ENCODE data around the gene AKAP6.

DNA sequence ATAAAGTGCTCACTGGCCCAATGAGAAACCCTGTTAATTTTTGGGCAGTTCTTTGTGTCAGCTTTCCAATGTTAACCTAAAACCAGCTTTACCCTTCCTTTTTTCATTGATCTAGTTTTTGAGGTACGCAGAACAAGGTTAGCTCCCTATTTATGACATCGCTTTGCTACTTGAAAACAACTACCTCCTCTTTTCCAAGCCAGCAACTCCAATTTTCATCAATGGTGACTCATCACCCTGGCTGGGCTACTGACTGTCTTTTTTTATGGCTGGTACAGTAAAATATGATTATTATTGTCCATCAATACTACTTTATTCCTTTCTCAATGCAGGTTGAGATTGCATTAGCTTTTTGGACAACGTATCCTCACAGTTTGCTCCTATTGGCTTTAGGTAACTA, 22.5 kb upstream of the AKAP6 start:
- TF ChIP-seq RAD21 (IDR thresholded peaks at IDR 0.05; ENCODE audit: low read depth) = no peak
- TF ChIP-seq EZH2 (IDR thresholded peaks at IDR 0.05) = no peak
- no peak for TF ChIP-seq POLR2A (IDR thresholded peaks at IDR 0.05; ENCODE audit: borderline replicate concordance, extremely low read depth, insufficient read depth, insufficient read length)
- TF ChIP-seq EZH2phosphoT487 (IDR thresholded peaks at IDR 0.05; ENCODE audit: borderline replicate concordance) = no peak
- TF ChIP-seq, protein P1, sequence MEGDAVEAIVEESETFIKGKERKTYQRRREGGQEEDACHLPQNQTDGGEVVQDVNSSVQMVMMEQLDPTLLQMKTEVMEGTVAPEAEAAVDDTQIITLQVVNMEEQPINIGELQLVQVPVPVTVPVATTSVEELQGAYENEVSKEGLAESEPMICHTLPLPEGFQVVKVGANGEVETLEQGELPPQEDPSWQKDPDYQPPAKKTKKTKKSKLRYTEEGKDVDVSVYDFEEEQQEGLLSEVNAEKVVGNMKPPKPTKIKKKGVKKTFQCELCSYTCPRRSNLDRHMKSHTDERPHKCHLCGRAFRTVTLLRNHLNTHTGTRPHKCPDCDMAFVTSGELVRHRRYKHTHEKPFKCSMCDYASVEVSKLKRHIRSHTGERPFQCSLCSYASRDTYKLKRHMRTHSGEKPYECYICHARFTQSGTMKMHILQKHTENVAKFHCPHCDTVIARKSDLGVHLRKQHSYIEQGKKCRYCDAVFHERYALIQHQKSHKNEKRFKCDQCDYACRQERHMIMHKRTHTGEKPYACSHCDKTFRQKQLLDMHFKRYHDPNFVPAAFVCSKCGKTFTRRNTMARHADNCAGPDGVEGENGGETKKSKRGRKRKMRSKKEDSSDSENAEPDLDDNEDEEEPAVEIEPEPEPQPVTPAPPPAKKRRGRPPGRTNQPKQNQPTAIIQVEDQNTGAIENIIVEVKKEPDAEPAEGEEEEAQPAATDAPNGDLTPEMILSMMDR (IDR thresholded peaks at IDR 0.05 in 2 of 3, conservative IDR thresholded peaks at IDR 0.05 in 1 of 3; ENCODE audit: borderline replicate concordance in 1 of 3, insufficient read depth in 1 of 3, low read depth in 2 of 3, low read length in 2 of 3) = no peak
- no peak for TF ChIP-seq REST (IDR thresholded peaks at IDR 0.05; ENCODE audit: low read depth)
- no peak for TF ChIP-seq SP1 (IDR thresholded peaks at IDR 0.05; ENCODE audit: low read depth)
- TF ChIP-seq, protein P2, sequence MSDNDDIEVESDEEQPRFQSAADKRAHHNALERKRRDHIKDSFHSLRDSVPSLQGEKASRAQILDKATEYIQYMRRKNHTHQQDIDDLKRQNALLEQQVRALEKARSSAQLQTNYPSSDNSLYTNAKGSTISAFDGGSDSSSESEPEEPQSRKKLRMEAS (IDR thresholded peaks at IDR 0.05) = no peak
- TF ChIP-seq ZNF274 (IDR thresholded peaks at IDR 0.05; ENCODE audit: low read depth, low read length) = no peak
- TF ChIP-seq POLR2AphosphoS5 (IDR thresholded peaks at IDR 0.05; ENCODE audit: low read depth, low read length) = no peak
- no peak for TF ChIP-seq SRF (IDR thresholded peaks at IDR 0.05; ENCODE audit: low read depth)
